ENCODE results near the gene PBX3. TPM values are rescaled to one million over a fixed set of nuclear protein-coding genes. Genes with fewer than 3 reads are reported as not detected.

PBX3 gene
- total RNA-seq, 3 donors from 2014 or later (not counting 1 experiment from before 2014, with no cell fraction given), result 42.1 to 46.9 (median 44.6) TPM

DNA sequence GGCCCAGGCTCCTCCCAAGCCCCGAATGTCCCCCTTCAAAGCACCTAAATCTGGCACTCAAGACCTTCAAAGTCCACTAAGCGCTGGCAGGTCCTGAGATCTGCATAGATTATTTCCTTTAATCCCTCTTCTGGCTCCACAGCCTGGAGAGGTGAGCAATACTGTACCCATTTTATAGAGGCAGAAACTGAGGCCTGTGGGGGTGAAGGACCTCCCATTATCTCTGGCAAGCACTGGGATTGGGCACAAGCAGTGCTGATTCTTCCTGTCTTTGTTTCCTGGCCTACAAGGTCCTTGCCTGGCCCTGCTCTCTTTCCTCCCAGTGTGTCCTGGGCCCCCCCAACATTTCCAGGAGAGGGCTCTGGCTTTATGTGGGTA lies 252.3 kb downstream of the PBX3 start:
- Histone ChIP-seq H3K27me3 (ENCODE audit: control insufficient read depth, insufficient read depth, low read length) (no peaks in the 10 kb centered on the region), H3K27ac (ENCODE audit: low read length) (no peak overlapping the region), H3K4me3 (ENCODE audit: low read length) (no peak overlapping the region), H3K9me3 (ENCODE audit: control insufficient read depth, insufficient read depth, low read length) (no peaks in the 10 kb centered on the region), H3K4me1 (ENCODE audit: control insufficient read depth, insufficient read depth, low read length) (no peaks in the 10 kb centered on the region), H3K36me3 (ENCODE audit: control insufficient read depth, insufficient read depth, low read length) (no peaks in the 10 kb centered on the region)
- no peaks in the 10 kb centered on the region for H3K4me1 Mint-ChIP-seq
- no peak for ATAC-seq
- intact Hi-C loops (cut with micrococcal nuclease), result no loop called here
- no peaks in the 10 kb centered on the region for H3K36me3 Mint-ChIP-seq
- DNase-seq, result no peak
- H3K9me3 Mint-ChIP-seq, result no peaks in the 10 kb centered on the region
- H3K27me3 Mint-ChIP-seq (ENCODE audit: low read depth in 2 of 2), result peaks cover 0 to 4% of the 10 kb centered on the region in 2 donors
- 100% methylated on average over 1 of the region's 2 CpGs for WGBS (ENCODE audit: insufficient coverage)
- no peak overlapping the region for H3K27ac Mint-ChIP-seq
- no peak for TF ChIP-seq CTCF (IDR thresholded peaks at IDR 0.05)
- no peak overlapping the region for H3K4me3 Mint-ChIP-seq

- intact Hi-C loops (cut with micrococcal nuclease), result no loop called here
- Histone ChIP-seq H3K9me3 (ENCODE audit: control insufficient read depth, insufficient read depth, low read length) (no peaks in the 10 kb centered on the region), H3K36me3 (ENCODE audit: control insufficient read depth, insufficient read depth, low read length) (no peaks in the 10 kb centered on the region), H3K4me1 (ENCODE audit: control insufficient read depth, insufficient read depth, low read length) (no peaks in the 10 kb centered on the region), H3K4me3 (ENCODE audit: low read length) (no peak overlapping the region), H3K27me3 (ENCODE audit: control insufficient read depth, insufficient read depth, low read length) (no peaks in the 10 kb centered on the region), H3K27ac (ENCODE audit: low read length) (no peak overlapping the region)
- no peak for ATAC-seq
- Mint-ChIP-seq H3K27ac (no peak overlapping the region), H3K36me3 (no peaks in the 10 kb centered on the region), H3K4me3 (no peak overlapping the region), H3K9me3 (no peaks in the 10 kb centered on the region), H3K27me3 (ENCODE audit: low read depth in 2 of 2) (peaks cover 0 to 4% of the 10 kb centered on the region in 2 donors), H3K4me1 (no peaks in the 10 kb centered on the region)
- WGBS (ENCODE audit: insufficient coverage), result 94% methylated on average over 6 of the region's 6 CpGs
- no peak for TF ChIP-seq CTCF (IDR thresholded peaks at IDR 0.05)
- no peak for DNase-seq
These were observed 253.1 kb downstream of the PBX3 start for GRCh38 chr9:126000256-126000655.

DNA sequence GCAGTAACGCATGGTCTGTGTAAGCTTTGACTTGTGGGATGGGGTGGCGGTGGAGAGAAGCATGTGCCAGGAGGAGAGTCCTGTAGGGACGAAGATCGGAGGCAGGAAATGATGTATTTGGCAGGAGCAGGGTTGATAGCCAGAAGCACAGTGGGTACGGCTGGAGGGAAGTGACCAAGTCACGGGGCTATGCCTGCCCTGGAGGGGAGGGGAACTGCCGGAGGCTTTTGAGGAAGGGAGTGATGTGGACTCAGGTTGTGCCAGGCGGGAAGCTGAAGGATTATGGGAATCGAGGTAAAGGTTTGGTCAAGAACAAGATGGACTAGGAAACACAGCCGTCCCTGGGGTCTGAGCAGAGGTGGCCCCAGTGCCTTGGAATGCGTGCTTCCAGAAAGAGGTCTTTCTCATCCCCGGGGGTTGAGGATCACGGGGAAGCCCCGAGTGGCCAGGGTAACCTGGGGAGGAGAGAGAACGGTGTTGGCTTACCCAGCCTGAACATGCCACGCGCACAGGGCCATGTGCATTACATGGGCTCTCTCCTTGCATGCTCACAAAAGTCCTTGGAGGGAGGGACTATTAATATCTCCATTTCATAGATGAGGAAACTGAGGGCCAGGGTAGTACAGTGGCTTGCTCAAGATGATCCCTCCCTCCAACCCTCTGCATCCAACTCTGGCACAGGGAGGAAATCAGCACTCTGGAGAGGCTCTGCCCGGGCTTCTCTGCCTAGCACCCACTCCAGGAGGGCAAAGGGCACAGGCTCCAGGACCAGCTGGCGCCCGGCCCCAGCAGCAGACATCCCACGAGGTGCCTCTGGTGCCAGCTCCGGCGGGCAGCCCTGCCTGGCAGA lies 253.8 kb downstream of the PBX3 start:
- Histone ChIP-seq H3K27ac (ENCODE audit: low read length) (no peak overlapping the region), H3K36me3 (ENCODE audit: control insufficient read depth, insufficient read depth, low read length) (no peaks in the 10 kb centered on the region), H3K4me1 (ENCODE audit: control insufficient read depth, insufficient read depth, low read length) (no peaks in the 10 kb centered on the region), H3K9me3 (ENCODE audit: control insufficient read depth, insufficient read depth, low read length) (no peaks in the 10 kb centered on the region), H3K27me3 (ENCODE audit: control insufficient read depth, insufficient read depth, low read length) (no peaks in the 10 kb centered on the region), H3K4me3 (ENCODE audit: low read length) (no peak overlapping the region)
- H3K27me3 Mint-ChIP-seq (ENCODE audit: low read depth in 2 of 2), result peaks cover 0 to 4% of the 10 kb centered on the region in 2 donors
- no peaks in the 10 kb centered on the region for H3K9me3 Mint-ChIP-seq
- DNase-seq (no peak), ATAC-seq (no peak)
- TF ChIP-seq CTCF (IDR thresholded peaks at IDR 0.05), result no peak
- H3K4me3 Mint-ChIP-seq, result no peak overlapping the region
- H3K27ac Mint-ChIP-seq, result no peak overlapping the region
- no peaks in the 10 kb centered on the region for H3K4me1 Mint-ChIP-seq
- intact Hi-C loops (cut with micrococcal nuclease), result no loop called here
- H3K36me3 Mint-ChIP-seq, result no peaks in the 10 kb centered on the region
- 75% methylated on average over 23 of the region's 23 CpGs for WGBS (ENCODE audit: insufficient coverage)

Measured in natural killer cell (primary cell).